SK-N-MC (cell line): Measurements from ENCODE around the gene BTBD17.

Experiments used
- DNase-seq: peaks from one replicate; pipeline ENCODE4 v3.0.0-alpha.2; 2011; ENCODE audit warnings: low read depth, low spot score
- H3K27ac ChIP-seq: fragments of 200-600 bp; sonication (generic); 2 replicates; pipeline ENCODE4 v1.5.1; 2016; ENCODE audit warnings: mixed run types
- H3K36me3 ChIP-seq: fragments of 200-600 bp; sonication (generic); 2 replicates; pipeline ENCODE4 v1.6.1; 2017; ENCODE audit warnings: antibody characterized with exemption, low read length, mixed read lengths; ENCODE audit not compliant: insufficient read depth
- H3K4me3 ChIP-seq: fragments of 200-600 bp; sonication (generic); 2 replicates; pipeline ENCODE4 v1.5.1; 2016
- H3K9ac ChIP-seq: fragments of 200-600 bp; sonication (generic); 2 replicates; pipeline ENCODE4 v1.8.0; 2017; ENCODE audit warnings: mixed run types, mixed read lengths; ENCODE audit not compliant: insufficient read length
- H3K9me3 ChIP-seq: fragments of 200-600 bp; sonication (generic); 2 replicates; pipeline ENCODE4 v1.6.1; 2017; ENCODE audit warnings: low read depth, mild to moderate bottlenecking, antibody characterized with exemption, low read length, moderate library complexity, mixed read lengths
- EZH2 ChIP-seq: fragments of 200-600 bp; sonication (generic); IDR thresholded peaks from one replicate; pipeline ENCODE4 v1.6.1; 2017; ENCODE audit warnings: antibody characterized with exemption
- FOXP2 ChIP-seq: optimal IDR thresholded peaks from 2 replicates; pipeline ENCODE3; 2011; ENCODE audit warnings: mild to moderate bottlenecking, moderate library complexity; ENCODE audit not compliant: insufficient read depth; ENCODE audit errors: extremely low read length, control extremely low read depth
- POLR2AphosphoS5 ChIP-seq: IDR thresholded peaks from 2 replicates; pipeline ENCODE4 v1.6.1; 2012; ENCODE audit warnings: mild to moderate bottlenecking, low read depth, low read length, borderline replicate concordance

BTBD17 gene

GRCh38 chr17:74389937-74390679, 28.4 kb upstream of the BTBD17 start:
- H3K36me3 ChIP-seq = no peaks in the 10 kb centered on the region
- no peak overlapping the region for H3K9ac ChIP-seq
- no peak overlapping the region for H3K27ac ChIP-seq
- DNase-seq = no peak
- TF ChIP-seq FOXP2 = no peak
- TF ChIP-seq EZH2 = no peak
- TF ChIP-seq POLR2AphosphoS5 = no peak
- no peak overlapping the region for H3K4me3 ChIP-seq
- H3K9me3 ChIP-seq = no peaks in the 10 kb centered on the region

- no peak overlapping the region for H3K4me3 ChIP-seq
- no peaks in the 10 kb centered on the region for H3K9me3 ChIP-seq
- TF ChIP-seq FOXP2 (no peak), EZH2 (no peak), POLR2AphosphoS5 (no peak)
- no peaks in the 10 kb centered on the region for H3K36me3 ChIP-seq
- no peak overlapping the region for H3K27ac ChIP-seq
- H3K9ac ChIP-seq = no peak overlapping the region
- no peak for DNase-seq
Observed at GRCh38 chr17:74389084-74389753, 27.6 kb upstream of the BTBD17 start.

- Histone ChIP-seq H3K27ac (no peak overlapping the region), H3K9ac (no peak overlapping the region), H3K36me3 (no peaks in the 10 kb centered on the region), H3K9me3 (no peaks in the 10 kb centered on the region), H3K4me3 (no peak overlapping the region)
- no peak for TF ChIP-seq EZH2
- TF ChIP-seq POLR2AphosphoS5 = no peak
- no peak for TF ChIP-seq FOXP2
- DNase-seq = no peak
Observed at GRCh38 chr17:74387365-74388218, 25.9 kb upstream of the BTBD17 start.

- Histone ChIP-seq H3K9me3 (no peaks in the 10 kb centered on the region), H3K9ac (no peak overlapping the region), H3K4me3 (no peak overlapping the region), H3K27ac (no peak overlapping the region), H3K36me3 (no peaks in the 10 kb centered on the region)
- no peak for DNase-seq
- TF ChIP-seq FOXP2 = no peak
Observed at GRCh38 chr17:74386386-74386785, 24.7 kb upstream of the BTBD17 start.

- Histone ChIP-seq H3K9me3 (no peaks in the 10 kb centered on the region), H3K27ac (no peak overlapping the region), H3K4me3 (no peak overlapping the region), H3K36me3 (no peaks in the 10 kb centered on the region), H3K9ac (no peak overlapping the region)
- DNase-seq = no peak
- no peak for TF ChIP-seq EZH2
- TF ChIP-seq POLR2AphosphoS5 = no peak
- no peak for TF ChIP-seq FOXP2
Observed at GRCh38 chr17:74385201-74385600, 23.5 kb upstream of the BTBD17 start.

GRCh38 chr17:74383141-74383540, 21.5 kb upstream of the BTBD17 start:
- no peaks in the 10 kb centered on the region for H3K9me3 ChIP-seq
- no peak for TF ChIP-seq EZH2
- TF ChIP-seq FOXP2 = no peak
- no peak for TF ChIP-seq POLR2AphosphoS5
- H3K27ac ChIP-seq = no peak overlapping the region
- no peak for DNase-seq
- no peak overlapping the region for H3K4me3 ChIP-seq
- H3K9ac ChIP-seq = no peak overlapping the region
- no peaks in the 10 kb centered on the region for H3K36me3 ChIP-seq

- no peak for DNase-seq
- no peak overlapping the region for H3K9ac ChIP-seq
- H3K4me3 ChIP-seq = no peak overlapping the region
- no peaks in the 10 kb centered on the region for H3K9me3 ChIP-seq
- no peaks in the 10 kb centered on the region for H3K36me3 ChIP-seq
- TF ChIP-seq FOXP2 = no peak
- no peak for TF ChIP-seq POLR2AphosphoS5
- TF ChIP-seq EZH2 = no peak
- no peak overlapping the region for H3K27ac ChIP-seq
Observed at GRCh38 chr17:74380959-74381808, 19.5 kb upstream of the BTBD17 start.
